NCI-H2107 (cell line): ENCODE data around the gene DCLK3.

Source experiments
- DNase-seq: peaks from one replicate; lab custom pipeline; 2025; lab: John Stamatoyannopoulos, UW

Gene DCLK3

DNA sequence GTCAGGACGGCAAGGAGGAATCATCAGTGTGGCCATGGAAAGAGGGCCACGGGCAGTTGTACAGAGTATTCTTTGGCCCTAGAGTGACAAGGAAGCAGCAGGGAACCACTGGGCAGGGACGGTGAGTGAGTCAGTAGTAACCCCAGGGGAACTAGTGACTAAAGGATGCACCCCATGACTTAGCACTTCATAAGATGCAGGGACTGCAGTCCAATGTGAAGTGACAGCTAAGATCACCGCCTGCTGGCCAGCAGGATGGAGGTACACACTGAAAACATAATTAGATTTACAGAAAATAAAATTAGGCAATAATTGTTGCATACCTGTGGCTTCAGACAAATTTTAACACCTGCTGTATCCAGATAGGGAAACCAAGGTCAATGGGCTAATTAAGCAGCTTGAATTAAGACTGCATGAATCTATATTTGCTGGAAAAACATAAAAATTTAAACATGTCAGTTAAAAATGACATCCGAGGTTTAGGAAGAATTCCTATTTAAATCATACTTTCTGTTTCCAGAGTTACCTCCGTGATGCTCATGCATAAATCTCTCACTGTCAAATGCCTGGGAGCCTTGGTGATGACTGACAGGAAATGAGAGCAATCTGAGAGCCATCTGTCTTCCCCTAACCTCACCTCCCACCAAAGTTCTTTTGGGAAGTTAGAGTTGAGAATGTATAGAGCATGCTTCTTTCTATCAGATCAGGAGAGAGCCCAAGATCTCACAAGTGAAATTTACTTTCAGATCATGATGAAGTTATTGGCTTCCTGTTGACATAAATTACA lies 56.5 kb downstream of the DCLK3 start:
- DNase-seq: no peak

DNA sequence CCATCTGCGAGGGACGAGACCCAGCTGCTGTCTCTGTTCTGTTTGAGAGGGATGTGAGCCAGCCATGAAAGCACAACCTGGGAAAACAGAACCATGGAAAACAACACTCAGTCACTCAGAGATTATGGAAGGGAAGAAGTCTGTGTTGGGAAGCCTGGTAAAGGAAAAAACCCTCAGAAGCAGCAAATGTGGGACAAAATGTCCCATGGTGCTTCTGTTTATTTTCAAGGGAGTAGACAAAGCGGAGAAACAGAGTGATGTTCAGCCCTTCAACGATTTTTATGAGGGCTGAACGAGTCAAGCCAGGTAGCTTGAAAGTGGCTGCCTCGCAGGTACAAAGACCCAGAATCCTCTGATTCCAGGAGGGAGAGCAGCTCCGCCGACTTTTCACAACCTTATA lies 59.3 kb downstream of the DCLK3 start:
- no peak for DNase-seq

DNA sequence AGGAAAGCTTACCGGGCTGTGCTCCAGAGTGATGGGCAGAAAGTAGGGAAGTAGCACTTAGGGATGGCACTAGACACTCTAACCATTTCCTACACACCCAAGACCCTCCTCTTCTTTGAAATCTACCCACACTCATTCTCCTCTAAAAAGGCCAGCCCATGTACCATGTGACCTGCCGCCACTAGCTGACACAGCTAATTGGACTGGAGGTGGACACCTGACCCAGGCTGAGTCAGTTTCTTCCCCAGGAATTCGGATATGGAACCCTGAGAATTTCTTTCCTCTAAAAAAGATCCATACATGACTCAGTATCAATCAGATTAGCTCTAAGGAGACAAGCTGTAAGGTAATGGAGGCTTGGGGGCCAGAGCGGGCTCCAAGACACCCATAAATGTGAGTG lies 60.1 kb downstream of the DCLK3 start:
- DNase-seq: no peak

DNA sequence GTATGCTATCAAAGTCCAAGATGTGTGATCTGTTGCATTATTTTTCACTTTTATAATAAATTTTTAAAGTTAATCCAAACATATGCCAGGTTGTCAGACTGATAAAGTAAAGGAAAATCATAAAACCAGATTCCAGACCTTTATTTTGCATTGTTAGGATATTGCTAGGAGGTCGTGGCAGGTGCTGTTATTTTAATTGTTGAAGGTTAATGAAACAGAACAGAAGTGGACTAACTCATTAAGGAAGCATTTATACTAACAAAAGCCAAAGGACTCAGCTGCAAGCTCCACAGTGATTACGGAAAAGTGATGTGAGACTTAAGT lies 63.1 kb downstream of the DCLK3 start:
- no peak for DNase-seq

DNA sequence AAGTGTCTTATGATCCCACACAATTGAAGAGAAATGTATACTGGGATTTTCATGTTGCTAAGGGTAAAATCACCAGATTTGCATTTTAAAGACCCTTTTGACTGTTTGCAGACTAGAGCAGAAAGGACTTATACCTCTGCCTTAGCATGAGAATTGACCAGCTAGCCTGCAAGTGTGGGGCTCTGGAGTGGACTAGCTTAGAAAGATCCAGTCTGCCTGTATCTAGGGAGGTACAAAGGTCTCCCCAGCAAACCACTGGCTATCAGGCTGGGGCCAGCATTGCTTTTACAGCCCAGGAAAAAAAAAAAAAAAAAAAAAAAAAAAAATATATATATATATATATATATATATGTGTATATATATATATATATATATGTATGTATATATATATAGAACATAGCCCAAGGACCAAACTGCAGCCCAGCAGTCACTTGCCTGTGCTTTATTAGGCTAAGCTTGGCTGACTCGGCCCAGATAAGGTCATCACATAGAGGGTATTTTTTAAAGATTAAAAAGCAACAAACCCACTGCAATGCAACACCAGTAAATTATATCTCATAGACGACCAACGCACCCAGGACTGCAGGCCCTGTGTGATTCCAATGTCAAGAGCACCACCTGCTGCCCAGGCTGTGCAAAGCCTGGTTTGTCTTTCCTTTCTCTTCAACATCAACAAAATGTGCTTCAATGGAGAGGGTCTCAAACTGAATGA lies 63.7 kb downstream of the DCLK3 start:
- no peak for DNase-seq

DNA sequence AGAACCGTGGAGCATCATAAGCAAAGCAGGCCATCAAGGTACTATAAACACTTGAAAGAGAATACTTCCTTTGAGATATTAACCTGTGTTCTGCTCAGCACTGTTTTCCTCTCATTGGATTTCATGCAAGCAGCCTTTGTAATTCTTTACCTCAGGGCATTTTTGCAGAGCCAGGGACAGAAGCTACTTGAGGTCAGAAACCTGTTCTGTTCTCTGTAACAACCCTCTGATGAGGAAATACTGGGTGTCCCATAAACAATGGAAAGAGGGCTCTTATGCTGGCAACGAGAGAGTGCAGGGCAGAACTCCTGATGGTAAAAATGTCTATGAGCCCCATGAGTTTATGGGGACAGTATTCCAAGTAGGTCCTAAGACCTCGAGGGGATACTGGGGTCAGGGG lies 66.0 kb downstream of the DCLK3 start:
- DNase-seq: no peak

DNA sequence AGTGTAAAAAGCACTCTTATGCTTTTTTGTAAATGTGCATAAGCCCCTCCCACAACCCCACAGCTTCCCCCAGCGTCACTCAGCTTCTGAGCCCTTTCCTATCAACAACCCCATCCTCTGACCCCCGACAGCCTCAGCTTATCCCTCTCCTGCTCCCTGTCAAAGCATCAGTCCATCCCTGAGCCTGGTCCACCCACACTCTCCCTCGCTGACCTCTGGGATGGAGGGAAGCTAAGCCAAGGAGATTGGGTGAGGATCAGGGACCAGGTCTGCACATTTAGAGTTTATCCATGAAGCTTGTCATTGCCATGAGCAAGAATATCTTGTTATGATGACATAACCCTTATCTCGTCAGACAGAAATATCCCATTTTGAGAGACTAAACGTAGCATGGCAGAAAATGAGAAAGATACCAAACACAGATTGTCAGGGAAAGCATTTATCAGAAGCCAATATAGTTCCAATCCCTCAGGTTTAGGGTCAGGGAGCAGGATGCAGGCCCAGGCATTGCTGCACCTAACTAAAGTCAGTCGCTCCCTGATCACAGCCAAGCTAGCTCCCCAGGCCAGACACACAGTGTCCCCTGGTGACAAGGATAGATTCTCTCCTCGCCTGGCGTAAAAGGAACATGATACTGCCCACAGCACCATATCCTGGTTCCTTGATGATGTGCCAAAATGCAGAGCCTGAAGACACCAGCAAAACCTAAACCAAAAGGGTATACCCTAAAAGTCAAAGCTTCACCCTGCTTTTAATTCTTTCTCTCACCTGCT lies 66.9 kb downstream of the DCLK3 start:
- DNase-seq: no peak

DNA sequence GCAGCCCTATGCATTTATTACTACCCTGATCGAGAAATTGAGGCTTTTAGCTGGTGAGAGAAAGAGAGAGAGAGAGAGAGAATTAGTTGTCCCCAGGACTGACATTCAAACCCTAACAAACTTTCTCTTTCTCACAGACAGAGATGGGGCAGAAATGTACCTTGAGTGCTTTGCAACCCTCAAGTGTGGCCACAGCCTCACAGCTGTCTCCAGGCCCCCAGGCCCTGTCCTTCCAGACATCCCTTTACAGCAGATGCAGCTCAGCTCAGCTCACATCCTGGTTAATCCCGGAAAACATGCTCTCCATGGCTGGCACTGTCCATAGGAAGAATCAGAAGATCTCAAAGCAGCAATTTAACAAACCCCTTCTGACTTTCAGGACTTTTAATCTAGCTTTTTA lies 67.6 kb downstream of the DCLK3 start:
- DNase-seq: no peak

DNA sequence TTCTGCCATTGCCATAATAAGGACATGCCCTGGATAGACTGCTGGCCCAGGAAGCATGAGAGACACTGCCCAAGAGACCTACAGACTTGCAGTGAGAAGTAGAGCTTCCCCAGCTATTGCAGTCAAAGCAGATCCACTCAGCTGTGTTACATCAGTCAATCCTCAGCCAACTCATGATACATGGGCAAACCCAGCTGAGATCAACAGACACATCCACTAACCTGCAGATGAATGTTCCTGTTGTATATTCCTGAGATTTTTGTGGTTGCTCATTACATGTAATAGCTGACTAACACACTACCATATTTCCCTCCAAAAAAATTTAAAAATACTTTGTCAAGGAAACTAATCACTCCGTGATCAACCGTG lies 68.6 kb downstream of the DCLK3 start:
- no peak for DNase-seq

DNA sequence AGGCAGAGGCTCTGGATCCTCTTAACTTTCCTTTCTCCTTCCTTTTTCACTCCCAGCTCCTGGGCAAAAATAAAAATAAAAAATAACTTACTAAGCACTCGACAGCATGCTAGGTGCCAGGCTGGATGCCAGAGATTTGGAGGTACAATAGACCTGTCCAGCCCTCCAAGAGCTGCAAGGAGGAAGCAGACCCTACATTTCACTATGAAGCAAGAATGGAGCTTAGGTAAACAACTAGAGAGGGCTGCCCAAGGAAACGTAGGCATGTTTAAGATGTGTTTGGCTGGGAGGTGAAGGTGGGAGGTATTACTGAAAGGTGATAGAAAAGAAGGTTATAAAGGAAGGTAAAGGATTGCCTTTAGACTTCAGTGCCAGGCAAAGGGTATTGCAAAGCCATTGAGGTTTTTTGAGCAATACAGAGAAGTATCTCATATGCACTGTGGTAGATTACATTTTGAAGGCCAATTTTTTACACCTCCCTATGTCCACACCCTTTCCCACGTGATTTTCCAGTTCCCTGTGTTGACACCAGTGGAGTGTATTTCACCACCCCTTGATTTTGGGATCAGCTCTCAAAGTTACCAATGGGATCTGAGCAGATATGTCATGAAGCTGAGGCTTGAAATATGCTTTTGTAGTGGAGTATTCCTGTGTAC lies 69.1 kb downstream of the DCLK3 start:
- DNase-seq: no peak

DNA sequence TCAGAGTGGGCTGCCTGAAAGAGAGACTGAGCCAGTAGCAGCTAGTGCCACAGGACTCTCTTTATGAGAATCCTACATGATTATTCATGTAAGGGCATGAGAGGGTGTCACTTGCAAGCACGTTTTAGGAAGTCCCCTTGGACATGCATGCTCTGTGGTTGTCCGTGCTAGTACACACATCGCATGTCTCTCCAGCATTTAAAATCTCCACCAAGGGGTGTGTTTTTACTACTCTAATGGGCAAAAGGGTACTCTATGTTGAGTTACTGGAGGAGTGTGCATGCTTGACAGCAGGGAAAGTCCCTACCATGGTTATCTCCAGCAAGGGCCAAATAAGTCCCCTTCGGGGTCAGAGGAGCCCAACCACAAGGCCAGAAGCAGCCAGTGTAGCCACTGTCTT lies 70.7 kb downstream of the DCLK3 start:
- no peak for DNase-seq

DNA sequence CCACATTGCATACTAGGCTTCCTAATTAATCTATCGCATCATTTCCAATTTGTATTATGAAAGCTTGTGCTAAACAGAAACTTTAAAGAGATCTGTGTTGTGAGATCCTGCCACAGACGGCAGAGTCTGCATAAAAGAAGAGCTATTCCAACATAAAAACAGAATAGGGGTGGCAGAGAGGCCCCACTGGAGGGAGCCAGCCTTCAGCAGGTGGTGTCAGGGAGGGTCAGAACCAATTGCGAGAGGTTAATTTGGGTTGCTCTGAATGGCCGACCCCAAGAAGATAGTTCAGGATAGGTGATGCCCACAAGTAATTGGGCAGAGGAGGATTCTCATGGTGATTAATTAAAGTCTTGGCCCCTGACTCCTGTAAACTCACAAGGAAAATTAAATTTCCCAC lies 74.8 kb downstream of the DCLK3 start:
- no peak for DNase-seq

DNA sequence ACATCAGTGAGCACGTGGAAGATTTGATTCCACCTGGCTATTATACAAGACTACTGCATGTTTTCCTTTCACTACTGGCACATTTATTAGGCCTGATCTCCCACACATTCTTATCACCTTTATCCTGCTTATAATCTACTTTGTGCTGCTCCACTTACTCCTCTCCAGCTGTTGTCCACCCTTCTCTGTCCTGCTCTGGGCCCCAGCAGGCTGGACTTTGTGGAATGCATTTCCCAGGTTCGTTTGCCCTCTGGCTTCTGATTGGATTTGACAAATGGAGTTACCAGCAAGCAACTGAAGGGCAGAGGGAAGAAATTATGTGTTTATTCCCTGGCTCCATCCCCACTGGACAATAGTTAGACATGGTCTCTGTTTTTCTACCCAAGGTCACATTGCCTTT lies 75.5 kb downstream of the DCLK3 start:
- DNase-seq: no peak

DNA sequence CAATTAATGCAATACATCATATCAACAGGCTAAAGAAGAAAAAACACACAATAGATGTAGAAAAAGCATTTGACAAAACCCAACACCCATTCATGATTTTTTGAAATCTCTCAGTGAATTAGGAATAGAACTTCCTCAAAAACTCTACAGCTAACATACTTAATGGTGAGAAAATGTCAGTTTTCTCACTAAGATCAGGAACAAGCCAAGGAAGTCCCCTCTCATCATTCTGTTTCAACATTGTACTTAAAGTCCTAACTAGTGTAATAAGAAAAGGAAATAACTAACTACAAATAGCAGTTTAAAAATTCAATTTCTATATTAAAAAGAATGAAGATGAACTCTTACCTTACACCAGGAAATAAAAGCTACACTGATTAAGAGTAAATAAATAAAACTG lies 77.8 kb downstream of the DCLK3 start:
- DNase-seq: no peak

DNA sequence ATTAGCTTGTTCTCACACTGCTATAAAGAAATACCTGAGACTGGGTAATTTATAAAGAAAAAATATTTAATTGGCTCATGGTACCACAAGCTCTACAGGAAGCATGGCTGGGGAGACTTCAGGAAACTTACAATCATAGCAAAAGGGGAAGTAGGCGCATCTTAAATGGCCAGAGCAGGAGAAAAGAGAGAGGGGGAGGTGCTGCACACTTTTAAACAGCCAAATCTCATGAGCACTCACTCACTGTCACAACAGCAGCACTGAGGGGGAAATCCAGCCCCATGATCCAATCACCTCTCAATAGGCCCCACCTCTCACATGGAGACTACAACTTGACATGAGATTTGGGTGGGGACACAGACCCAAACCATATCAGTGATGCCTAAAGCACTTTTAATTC lies 82.5 kb downstream of the DCLK3 start:
- DNase-seq: no peak

DNA sequence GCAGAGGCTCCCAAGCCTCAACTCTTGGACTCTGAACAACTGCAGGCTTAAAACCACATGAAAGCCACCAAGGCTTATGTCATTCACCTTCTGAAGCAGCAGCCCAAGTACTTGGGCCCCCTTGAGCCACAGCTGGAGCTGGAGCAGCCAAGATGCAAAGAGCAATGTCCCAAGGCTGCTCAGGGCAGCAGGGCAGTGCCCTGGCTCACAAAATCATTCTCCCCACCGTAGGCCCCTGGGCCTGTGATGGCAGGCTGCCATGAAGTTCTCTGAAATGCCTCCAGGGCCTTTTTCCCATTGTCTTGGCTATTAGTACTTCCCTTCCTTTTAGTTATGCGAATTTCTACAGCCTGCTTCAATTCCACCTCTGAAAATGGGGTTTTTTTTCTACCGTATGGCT lies 83.4 kb downstream of the DCLK3 start:
- DNase-seq: no peak

DNA sequence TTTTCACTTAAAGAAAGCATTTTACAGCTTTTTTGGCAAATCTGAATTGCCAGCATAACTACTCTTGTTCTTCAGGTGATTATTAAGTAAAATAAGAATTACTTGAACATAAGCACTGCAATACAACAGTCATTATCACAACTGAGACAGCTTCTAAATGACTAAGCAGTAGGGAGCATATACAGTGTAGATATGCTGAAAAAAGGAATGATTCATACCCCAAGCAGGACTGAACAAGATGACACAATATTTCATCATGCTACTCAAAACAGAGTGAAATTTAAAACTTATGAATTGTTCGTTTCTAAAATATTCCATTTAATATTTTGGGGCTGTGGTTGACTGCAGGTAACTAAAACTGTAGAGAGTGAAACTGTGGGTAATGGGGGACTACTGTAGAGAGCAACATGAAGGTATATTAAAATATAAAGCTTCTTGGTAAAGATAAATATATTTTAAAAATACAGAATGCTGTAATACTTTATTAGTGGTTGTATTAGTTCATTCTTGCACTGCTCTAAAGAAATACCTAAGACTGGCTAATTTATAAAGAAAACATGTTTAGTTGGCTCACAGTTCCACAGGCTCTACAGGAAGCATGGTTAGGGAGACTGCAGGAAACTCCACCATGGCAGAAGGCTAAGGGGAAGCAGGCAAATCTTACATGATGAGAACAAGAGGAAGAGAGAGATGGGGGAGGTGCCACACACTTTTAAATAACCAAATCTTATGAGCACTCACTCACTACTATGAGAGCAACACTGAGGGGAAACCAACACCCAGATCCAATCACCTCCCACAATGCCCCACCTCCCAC lies 84.8 kb downstream of the DCLK3 start:
- DNase-seq: no peak

DNA sequence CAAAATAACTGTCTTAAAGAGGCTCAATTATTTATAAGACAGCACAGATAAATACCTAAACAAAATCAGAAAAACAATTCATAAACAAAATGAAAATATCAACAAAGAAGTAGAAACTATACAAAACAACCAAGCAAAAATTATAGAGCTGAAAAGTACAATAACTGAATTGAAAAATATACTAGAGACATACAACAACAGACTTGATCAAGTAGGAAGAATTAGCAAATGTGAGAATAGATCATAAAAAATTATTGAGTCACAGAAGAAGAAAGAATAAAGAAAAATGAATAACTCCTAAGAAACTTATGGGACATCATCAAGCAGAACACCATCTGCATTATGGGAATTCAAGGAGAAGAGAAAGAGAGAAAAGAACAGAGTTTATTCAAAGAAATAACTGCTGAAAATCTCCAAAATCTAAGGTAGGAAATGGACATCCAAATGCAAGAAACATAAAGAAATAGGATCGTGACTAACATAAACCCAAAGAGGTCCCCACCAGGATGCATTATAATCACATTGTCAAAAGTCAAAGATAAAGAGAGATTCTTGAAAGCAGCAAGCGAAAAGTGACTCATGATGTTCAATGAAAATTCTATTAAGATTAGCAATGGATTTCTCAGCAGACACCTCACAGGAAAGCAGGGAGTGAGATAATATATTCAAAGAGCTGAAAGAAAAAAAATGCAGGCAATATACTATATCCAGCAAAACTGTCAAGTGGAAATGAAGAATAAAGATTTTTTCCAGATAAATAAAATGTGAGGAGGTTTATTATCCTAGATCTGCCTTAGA lies 85.9 kb downstream of the DCLK3 start:
- DNase-seq: no peak

DNA sequence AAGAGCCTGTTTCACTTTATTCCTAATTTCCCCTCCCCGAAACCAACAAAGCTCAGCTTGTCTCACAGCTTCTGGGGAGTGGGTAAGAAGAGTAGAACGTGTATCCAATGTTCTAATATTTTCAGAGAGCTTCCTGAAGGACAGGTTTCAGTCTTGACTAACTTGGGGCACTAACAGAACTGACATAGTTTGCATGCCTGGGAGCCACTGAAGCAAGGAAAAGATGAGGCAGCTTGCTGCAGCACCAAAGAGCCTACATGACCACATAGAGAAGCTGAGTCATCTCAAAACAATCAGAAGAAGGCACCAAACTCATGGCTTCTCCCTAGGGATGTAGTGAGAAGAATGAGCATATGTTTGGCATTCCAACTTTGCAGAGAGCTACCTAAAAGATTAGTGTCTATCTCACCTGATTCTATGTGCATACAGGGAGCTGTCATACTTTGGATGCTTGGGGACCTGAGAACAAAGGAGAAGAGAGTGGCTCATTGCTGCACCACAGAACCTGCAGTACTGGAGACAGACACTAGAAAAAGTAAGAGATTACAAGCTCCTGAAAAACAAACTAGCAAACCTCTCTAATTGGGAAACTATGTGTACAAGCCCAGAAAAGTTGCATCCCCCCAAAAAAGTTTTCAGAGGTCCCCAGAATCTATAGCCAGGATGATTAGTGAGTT lies 86.9 kb downstream of the DCLK3 start:
- no peak for DNase-seq

DNA sequence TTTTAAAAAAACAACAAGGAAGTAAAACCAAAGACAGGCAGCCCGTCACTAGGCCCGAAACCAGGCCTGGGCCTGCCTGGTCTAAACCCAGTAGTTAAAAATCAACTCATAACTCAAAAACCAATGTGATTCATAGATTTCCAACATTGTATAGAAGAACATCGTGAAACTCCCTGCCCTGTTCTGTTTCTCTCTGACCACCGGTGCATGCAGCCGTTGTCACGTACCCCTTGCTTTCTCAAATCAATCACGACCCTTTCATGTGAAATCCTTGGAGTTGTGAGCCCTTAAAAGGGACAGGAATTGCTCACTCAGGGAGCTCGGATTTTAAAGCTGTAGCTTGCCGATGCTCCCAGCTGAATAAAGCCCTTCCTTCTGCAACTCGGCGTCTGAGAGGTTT lies 89.5 kb downstream of the DCLK3 start:
- no peak for DNase-seq

DNA sequence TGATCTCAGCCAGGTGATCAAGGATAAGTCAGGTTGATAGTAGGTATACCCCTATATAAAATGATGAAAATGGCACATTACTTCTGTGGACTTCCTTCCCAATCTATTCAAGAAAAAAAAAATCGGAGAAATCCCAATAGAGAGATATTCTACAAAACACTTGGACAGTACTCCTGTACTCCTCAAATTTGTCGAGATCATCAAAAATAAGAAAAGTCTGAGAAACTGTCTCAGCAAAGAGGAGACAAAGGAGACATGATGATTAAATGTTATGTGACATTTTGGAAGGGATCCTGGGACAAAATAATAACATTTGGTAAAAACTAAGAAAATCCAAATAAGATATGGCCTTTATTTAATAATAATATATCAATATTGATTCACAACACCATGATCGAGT lies 94.6 kb downstream of the DCLK3 start:
- no peak for DNase-seq
